Measurements from ENCODE around the gene BIN1.

The BIN1 gene

GRCh38 chr2:127043367-127044164 is 63.4 kb downstream of the BIN1 start:
- DNase-seq (ENCODE audit: low read depth), result no peak
- TF ChIP-seq CTCF (IDR thresholded peaks at IDR 0.05; ENCODE audit: control insufficient read depth, insufficient read depth, low read depth, low read length, missing control alignments), result no peak
- no peak overlapping the region for H3K4me3 ChIP-seq (ENCODE audit: control insufficient read depth, low read depth, low read length)

- DNase-seq (ENCODE audit: low read depth), result no peak
- H3K4me3 ChIP-seq (ENCODE audit: control insufficient read depth, low read depth, low read length), result no peak overlapping the region
- TF ChIP-seq CTCF (IDR thresholded peaks at IDR 0.05; ENCODE audit: control insufficient read depth, insufficient read depth, low read depth, low read length, missing control alignments), result no peak
Observed at GRCh38 chr2:127041259-127041970, 65.5 kb downstream of the BIN1 start.

GRCh38 chr2:127040169-127040568 is 66.8 kb downstream of the BIN1 start:
- no peak overlapping the region for H3K4me3 ChIP-seq (ENCODE audit: control insufficient read depth, low read depth, low read length)
- no peak for TF ChIP-seq CTCF (IDR thresholded peaks at IDR 0.05; ENCODE audit: control insufficient read depth, insufficient read depth, low read depth, low read length, missing control alignments)
- no peak for DNase-seq (ENCODE audit: low read depth)

- DNase-seq (ENCODE audit: low read depth), result no peak
- TF ChIP-seq CTCF (IDR thresholded peaks at IDR 0.05; ENCODE audit: control insufficient read depth, insufficient read depth, low read depth, low read length, missing control alignments), result no peak
- no peak overlapping the region for H3K4me3 ChIP-seq (ENCODE audit: control insufficient read depth, low read depth, low read length)
Observed at GRCh38 chr2:127039387-127040031, 67.4 kb downstream of the BIN1 start.

- no peak overlapping the region for H3K4me3 ChIP-seq (ENCODE audit: control insufficient read depth, low read depth, low read length)
- DNase-seq (ENCODE audit: low read depth), result no peak
- no peak for TF ChIP-seq CTCF (IDR thresholded peaks at IDR 0.05; ENCODE audit: control insufficient read depth, insufficient read depth, low read depth, low read length, missing control alignments)
Observed at GRCh38 chr2:127037476-127037875, 69.5 kb downstream of the BIN1 start.

GRCh38 chr2:127034883-127035611 is 71.9 kb downstream of the BIN1 start:
- DNase-seq (ENCODE audit: low read depth), result no peak

More at GRCh38 chr2:127034883-127035611, 71.9 kb downstream of the BIN1 start:
- no peak for TF ChIP-seq CTCF (IDR thresholded peaks at IDR 0.05; ENCODE audit: control insufficient read depth, insufficient read depth, low read depth, low read length, missing control alignments)
- H3K4me3 ChIP-seq (ENCODE audit: control insufficient read depth, low read depth, low read length), result no peak overlapping the region
